Erythroblast (primary cell): Measurements from ENCODE around the gene GNMT.

Experiments
- GATA1 ChIP-seq: IDR thresholded peaks from 2 replicates; pipeline ENCODE4 v1.6.1; 2011; ENCODE audit warnings: low read depth, mild to moderate bottlenecking, control low read depth, low read length, moderate library complexity
- POLR2A ChIP-seq: IDR thresholded peaks from 2 replicates; pipeline ENCODE4 v1.6.1; 2011; ENCODE audit warnings: mild to moderate bottlenecking, low read length

GRCh38 chr6:42987533-42988451, 27.2 kb downstream of the GNMT start:
- no peak for TF ChIP-seq POLR2A
- no peak for TF ChIP-seq GATA1
